Measurements from ENCODE around the gene RBP3. TPM values are rescaled to one million over a fixed set of nuclear protein-coding genes. Genes with fewer than 3 reads are reported as not detected.

Gene RBP3
- total RNA-seq, 1 experiment from 2014 or later = not detected

DNA sequence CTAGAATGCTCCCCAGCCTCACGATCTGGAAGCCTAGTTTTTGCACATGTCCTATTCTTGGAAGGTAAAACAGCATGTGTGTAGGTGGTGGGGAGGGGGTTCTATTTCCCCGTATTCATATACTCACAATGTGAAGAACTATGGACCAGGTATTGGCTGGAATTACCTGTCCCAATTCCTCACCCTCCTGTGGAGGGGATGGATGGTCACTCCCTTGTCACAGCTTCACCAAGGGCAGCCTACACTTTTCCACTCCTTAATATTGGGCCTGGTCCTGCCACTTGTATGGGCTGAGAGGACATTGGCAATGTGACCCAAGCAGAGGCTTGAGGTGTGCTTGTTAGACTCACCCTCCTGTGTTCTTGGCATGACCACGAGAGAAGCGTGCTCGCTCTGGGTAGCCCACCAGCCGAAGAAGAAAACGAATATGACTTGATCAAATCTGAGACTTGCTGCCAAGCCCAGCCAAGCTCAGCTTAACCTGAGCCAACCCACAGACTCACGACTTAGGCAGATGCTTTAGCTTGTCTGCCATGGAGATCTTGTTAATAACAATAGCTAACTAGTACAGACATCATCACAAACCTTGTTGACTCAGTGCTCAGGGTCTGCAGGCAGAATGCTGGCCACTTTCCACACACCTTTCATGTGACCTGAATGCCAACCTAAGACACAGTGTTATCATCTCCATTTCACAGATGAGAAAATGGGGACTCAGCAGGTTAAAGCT, 18.7 kb downstream of the RBP3 start:
- TF ChIP-seq TCF7L2 (IDR thresholded peaks at IDR 0.05; ENCODE audit: low read depth, low read length) = no peak
- no peak for TF ChIP-seq SIN3A (IDR thresholded peaks at IDR 0.05; ENCODE audit: borderline replicate concordance, insufficient read depth, low read depth, low read length)
- TF ChIP-seq, protein P1, sequence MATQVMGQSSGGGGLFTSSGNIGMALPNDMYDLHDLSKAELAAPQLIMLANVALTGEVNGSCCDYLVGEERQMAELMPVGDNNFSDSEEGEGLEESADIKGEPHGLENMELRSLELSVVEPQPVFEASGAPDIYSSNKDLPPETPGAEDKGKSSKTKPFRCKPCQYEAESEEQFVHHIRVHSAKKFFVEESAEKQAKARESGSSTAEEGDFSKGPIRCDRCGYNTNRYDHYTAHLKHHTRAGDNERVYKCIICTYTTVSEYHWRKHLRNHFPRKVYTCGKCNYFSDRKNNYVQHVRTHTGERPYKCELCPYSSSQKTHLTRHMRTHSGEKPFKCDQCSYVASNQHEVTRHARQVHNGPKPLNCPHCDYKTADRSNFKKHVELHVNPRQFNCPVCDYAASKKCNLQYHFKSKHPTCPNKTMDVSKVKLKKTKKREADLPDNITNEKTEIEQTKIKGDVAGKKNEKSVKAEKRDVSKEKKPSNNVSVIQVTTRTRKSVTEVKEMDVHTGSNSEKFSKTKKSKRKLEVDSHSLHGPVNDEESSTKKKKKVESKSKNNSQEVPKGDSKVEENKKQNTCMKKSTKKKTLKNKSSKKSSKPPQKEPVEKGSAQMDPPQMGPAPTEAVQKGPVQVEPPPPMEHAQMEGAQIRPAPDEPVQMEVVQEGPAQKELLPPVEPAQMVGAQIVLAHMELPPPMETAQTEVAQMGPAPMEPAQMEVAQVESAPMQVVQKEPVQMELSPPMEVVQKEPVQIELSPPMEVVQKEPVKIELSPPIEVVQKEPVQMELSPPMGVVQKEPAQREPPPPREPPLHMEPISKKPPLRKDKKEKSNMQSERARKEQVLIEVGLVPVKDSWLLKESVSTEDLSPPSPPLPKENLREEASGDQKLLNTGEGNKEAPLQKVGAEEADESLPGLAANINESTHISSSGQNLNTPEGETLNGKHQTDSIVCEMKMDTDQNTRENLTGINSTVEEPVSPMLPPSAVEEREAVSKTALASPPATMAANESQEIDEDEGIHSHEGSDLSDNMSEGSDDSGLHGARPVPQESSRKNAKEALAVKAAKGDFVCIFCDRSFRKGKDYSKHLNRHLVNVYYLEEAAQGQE (IDR thresholded peaks at IDR 0.05; ENCODE audit: insufficient read depth in 1 of 2, low read depth in 2 of 2, low read length in 1 of 2) = no peak
- no peak for TF ChIP-seq POLR2AphosphoS5 (IDR thresholded peaks at IDR 0.05; ENCODE audit: low read depth, low read length)
- DNase-seq (ENCODE audit: low read depth, low spot score) (no peak), ATAC-seq (no peak)
- Histone ChIP-seq H3K9me3 (ENCODE audit: control insufficient read depth, insufficient read depth, low read depth, low read length) (no peaks in the 10 kb centered on the region), H3K4me3 (ENCODE audit: low read depth in 2 of 2, low read length in 2 of 2) (no peak overlapping the region), H3K27ac (ENCODE audit: low read length) (no peak overlapping the region), H3K36me3 (ENCODE audit: control insufficient read depth, insufficient read depth, low read length) (no peaks in the 10 kb centered on the region), H3K4me1 (ENCODE audit: control insufficient read depth, insufficient read depth, low read length) (peaks cover 4% of the 10 kb centered on the region; the same call in 1 of the 2 replicates), H3K27me3 (ENCODE audit: control insufficient read depth, insufficient read depth, low read length) (no peaks in the 10 kb centered on the region)
- CTCF ChIA-PET = no interaction called here
- intact Hi-C loops (cut with micrococcal nuclease; ENCODE audit: unreplicated experiment) = no loop called here
- BruUV-seq (replicated peaks) = TSS peak; percentile 47
- POLR2A ChIA-PET = no interaction called here
- in situ Hi-C loops (cut with HindIII; ENCODE audit: low pct_unique_long_range_greater_than_20kb, low sequenced_read_pairs) = no loop called here

DNA sequence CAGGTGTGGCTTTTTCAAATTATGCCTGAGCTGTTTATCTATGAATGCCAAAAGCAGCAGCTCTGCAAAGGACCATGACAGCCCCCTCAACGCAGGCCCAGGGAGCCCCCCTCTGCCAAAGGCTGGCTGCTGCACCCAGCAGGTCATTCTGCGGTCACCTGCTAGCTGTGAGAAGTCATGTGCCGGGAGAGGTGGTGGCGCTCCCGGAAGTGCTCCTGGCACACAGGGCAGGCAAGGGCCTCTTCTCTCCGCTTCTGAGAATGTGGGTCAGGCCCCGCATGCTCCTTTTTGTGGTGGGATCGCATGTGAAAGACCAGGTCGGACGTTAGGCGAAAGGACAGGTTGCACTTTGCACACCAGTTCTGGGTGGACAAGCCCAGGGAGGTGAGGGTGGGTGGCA, 19.5 kb downstream of the RBP3 start:
- DNase-seq (ENCODE audit: low read depth, low spot score) = no peak
- H3K4me3 ChIP-seq (ENCODE audit: low read depth in 2 of 2, low read length in 2 of 2) = no peak overlapping the region
- intact Hi-C loops (cut with micrococcal nuclease; ENCODE audit: unreplicated experiment) = no loop called here
- CTCF ChIA-PET = no interaction called here
- no peaks in the 10 kb centered on the region for H3K9me3 ChIP-seq (ENCODE audit: control insufficient read depth, insufficient read depth, low read depth, low read length)
- TF ChIP-seq SIN3A (IDR thresholded peaks at IDR 0.05; ENCODE audit: borderline replicate concordance, insufficient read depth, low read depth, low read length) = no peak
- TF ChIP-seq, protein P1 (IDR thresholded peaks at IDR 0.05; ENCODE audit: insufficient read depth in 1 of 2, low read depth in 2 of 2, low read length in 1 of 2) = no peak
- no peak for TF ChIP-seq POLR2AphosphoS5 (IDR thresholded peaks at IDR 0.05; ENCODE audit: low read depth, low read length)
- TF ChIP-seq TCF7L2 (IDR thresholded peaks at IDR 0.05; ENCODE audit: low read depth, low read length) = no peak
- TF ChIP-seq, protein P2, sequence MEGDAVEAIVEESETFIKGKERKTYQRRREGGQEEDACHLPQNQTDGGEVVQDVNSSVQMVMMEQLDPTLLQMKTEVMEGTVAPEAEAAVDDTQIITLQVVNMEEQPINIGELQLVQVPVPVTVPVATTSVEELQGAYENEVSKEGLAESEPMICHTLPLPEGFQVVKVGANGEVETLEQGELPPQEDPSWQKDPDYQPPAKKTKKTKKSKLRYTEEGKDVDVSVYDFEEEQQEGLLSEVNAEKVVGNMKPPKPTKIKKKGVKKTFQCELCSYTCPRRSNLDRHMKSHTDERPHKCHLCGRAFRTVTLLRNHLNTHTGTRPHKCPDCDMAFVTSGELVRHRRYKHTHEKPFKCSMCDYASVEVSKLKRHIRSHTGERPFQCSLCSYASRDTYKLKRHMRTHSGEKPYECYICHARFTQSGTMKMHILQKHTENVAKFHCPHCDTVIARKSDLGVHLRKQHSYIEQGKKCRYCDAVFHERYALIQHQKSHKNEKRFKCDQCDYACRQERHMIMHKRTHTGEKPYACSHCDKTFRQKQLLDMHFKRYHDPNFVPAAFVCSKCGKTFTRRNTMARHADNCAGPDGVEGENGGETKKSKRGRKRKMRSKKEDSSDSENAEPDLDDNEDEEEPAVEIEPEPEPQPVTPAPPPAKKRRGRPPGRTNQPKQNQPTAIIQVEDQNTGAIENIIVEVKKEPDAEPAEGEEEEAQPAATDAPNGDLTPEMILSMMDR (IDR thresholded peaks at IDR 0.05) = no peak
- no peaks in the 10 kb centered on the region for H3K36me3 ChIP-seq (ENCODE audit: control insufficient read depth, insufficient read depth, low read length)
- in situ Hi-C loops (cut with HindIII; ENCODE audit: low pct_unique_long_range_greater_than_20kb, low sequenced_read_pairs) = no loop called here
- POLR2A ChIA-PET = no interaction called here
- BruUV-seq (replicated peaks) = no TSS peak
- peaks cover 4% of the 10 kb centered on the region; the same call in 1 of the 2 replicates for H3K4me1 ChIP-seq (ENCODE audit: control insufficient read depth, insufficient read depth, low read length)
- H3K27me3 ChIP-seq (ENCODE audit: control insufficient read depth, insufficient read depth, low read length) = no peaks in the 10 kb centered on the region
- H3K27ac ChIP-seq (ENCODE audit: low read length) = no peak overlapping the region
- ATAC-seq = no peak
